GM19328 (cell line): ENCODE results near the gene TMEM63B.
A peak's percentile ranks its signal among the peaks of the same experiment; 100 is the strongest.
"Not testable (repeated sequence)": the region's sequence is repeated elsewhere in the genome, so short reads cannot be mapped to it uniquely, and the experiment has no call there.

Experiments used
- ATAC-seq: cut with Tn5 transposase; IDR thresholded peaks from one replicate; pipeline ENCODE4 v1.9.1; 2021; ENCODE audit warnings: mild to moderate bottlenecking, moderate library complexity; ENCODE audit not compliant: unreplicated experiment

TMEM63B gene

GRCh38 chr6:44127186-44128019 lies at the start of gene TMEM63B, which contains the start of gene MRPL14:
TSS of gene TMEM63B (plus strand) at chr6:44127554. CDS start at chr6:44134585, 7,031 bp downstream.
TSS of gene MRPL14 (minus strand) at chr6:44127452. CDS start at chr6:44116611, 10,841 bp downstream.
- peak; percentile 70 for ATAC-seq

GRCh38 chr6:44078219-44078826 lies 49.0 kb upstream of the TMEM63B start:
- no peak for ATAC-seq

GRCh38 chr6:44078827-44079671 lies 48.3 kb upstream of the TMEM63B start:
- no peak for ATAC-seq

- no peak for ATAC-seq
Observed at GRCh38 chr6:44079672-44080071, 47.7 kb upstream of the TMEM63B start.

GRCh38 chr6:44080561-44081521 lies 46.5 kb upstream of the TMEM63B start:
- ATAC-seq, result no peak

- no peak for ATAC-seq
Observed at GRCh38 chr6:44081753-44082152, 45.6 kb upstream of the TMEM63B start.

GRCh38 chr6:44082872-44083321 lies 44.5 kb upstream of the TMEM63B start:
- no peak for ATAC-seq

- ATAC-seq, result no peak
Observed at GRCh38 chr6:44084231-44085014, 42.9 kb upstream of the TMEM63B start.

GRCh38 chr6:44085219-44085618 lies 42.1 kb upstream of the TMEM63B start:
- no peak for ATAC-seq

GRCh38 chr6:44086931-44087574 lies 40.3 kb upstream of the TMEM63B start:
- ATAC-seq, result no peak

GRCh38 chr6:44087623-44088022 lies 39.7 kb upstream of the TMEM63B start:
- no peak for ATAC-seq

GRCh38 chr6:44088827-44089590 lies 38.3 kb upstream of the TMEM63B start:
- no peak for ATAC-seq

- no peak for ATAC-seq
Observed at GRCh38 chr6:44090465-44090864, 36.9 kb upstream of the TMEM63B start.

GRCh38 chr6:44091356-44091755 lies 36.0 kb upstream of the TMEM63B start:
- ATAC-seq, result not testable (repeated sequence)

- no peak for ATAC-seq
Observed at GRCh38 chr6:44091981-44092884, 35.1 kb upstream of the TMEM63B start.

GRCh38 chr6:44093066-44093465 lies 34.3 kb upstream of the TMEM63B start:
- ATAC-seq, result no peak
